ENCODE data around the gene CACNB4.

Gene CACNB4

GRCh38 chr2:152098496-152099366 lies at the start of gene CACNB4:
CACNB4 (minus strand) TSS chr2:152099044.
- no peak for DNase-seq (ENCODE audit: low read depth)
- peak within 1 kb of the TSS; percentile 59 for H3K4me3 ChIP-seq (ENCODE audit: low read length)
- TF ChIP-seq CTCF (conservative IDR thresholded peaks at IDR 0.05; ENCODE audit: low read depth, low read length) = no peak

GRCh38 chr2:152134488-152135280 lies 35.8 kb upstream of the CACNB4 start:
- peak; percentile 29 for DNase-seq (ENCODE audit: low read depth)
- no peak overlapping the region for H3K4me3 ChIP-seq (ENCODE audit: low read length)
- TF ChIP-seq CTCF (conservative IDR thresholded peaks at IDR 0.05; ENCODE audit: low read depth, low read length) = no peak

- H3K4me3 ChIP-seq (ENCODE audit: low read length) = no peak overlapping the region
- no peak for TF ChIP-seq CTCF (conservative IDR thresholded peaks at IDR 0.05; ENCODE audit: low read depth, low read length)
- DNase-seq (ENCODE audit: low read depth) = peak; percentile 32
These were observed 33.5 kb upstream of the CACNB4 start for GRCh38 chr2:152132306-152132705.

DNA sequence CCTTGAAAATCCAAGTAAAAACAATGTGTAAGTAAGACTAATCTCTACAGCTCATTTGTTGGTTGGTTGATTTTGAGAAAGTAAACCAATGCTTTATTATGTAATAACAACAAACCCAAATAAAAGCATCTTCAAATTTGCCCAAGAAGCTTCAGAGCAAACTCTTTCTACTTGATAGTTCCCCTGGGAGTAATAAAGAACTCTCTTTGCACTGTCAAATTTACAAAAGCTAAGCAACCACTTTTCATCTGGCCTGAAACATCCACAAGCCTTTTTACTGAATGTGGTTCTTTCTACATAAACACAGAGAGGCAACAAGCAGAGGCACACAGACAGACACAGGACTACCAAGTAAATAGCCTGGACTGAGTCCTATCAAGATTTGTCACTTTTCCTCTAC lies 28.8 kb upstream of the CACNB4 start:
- no peak for TF ChIP-seq CTCF (conservative IDR thresholded peaks at IDR 0.05; ENCODE audit: low read depth, low read length)
- no peak overlapping the region for H3K4me3 ChIP-seq (ENCODE audit: low read length)
- DNase-seq (ENCODE audit: low read depth) = no peak

- TF ChIP-seq CTCF (conservative IDR thresholded peaks at IDR 0.05; ENCODE audit: low read depth, low read length) = no peak
- DNase-seq (ENCODE audit: low read depth) = no peak
- no peak overlapping the region for H3K4me3 ChIP-seq (ENCODE audit: low read length)
These were observed 27.8 kb upstream of the CACNB4 start for GRCh38 chr2:152126664-152127063.

- TF ChIP-seq CTCF (conservative IDR thresholded peaks at IDR 0.05; ENCODE audit: low read depth, low read length) = no peak
- H3K4me3 ChIP-seq (ENCODE audit: low read length) = no peak overlapping the region
These were observed 23.3 kb upstream of the CACNB4 start for GRCh38 chr2:152122161-152122560.

More at GRCh38 chr2:152122161-152122560, 23.3 kb upstream of the CACNB4 start:
- DNase-seq (ENCODE audit: low read depth) = no peak

Data from retinal pigment epithelial cell (primary cell).